ENCODE measurements around the gene EEPD1.

Gene EEPD1

DNA sequence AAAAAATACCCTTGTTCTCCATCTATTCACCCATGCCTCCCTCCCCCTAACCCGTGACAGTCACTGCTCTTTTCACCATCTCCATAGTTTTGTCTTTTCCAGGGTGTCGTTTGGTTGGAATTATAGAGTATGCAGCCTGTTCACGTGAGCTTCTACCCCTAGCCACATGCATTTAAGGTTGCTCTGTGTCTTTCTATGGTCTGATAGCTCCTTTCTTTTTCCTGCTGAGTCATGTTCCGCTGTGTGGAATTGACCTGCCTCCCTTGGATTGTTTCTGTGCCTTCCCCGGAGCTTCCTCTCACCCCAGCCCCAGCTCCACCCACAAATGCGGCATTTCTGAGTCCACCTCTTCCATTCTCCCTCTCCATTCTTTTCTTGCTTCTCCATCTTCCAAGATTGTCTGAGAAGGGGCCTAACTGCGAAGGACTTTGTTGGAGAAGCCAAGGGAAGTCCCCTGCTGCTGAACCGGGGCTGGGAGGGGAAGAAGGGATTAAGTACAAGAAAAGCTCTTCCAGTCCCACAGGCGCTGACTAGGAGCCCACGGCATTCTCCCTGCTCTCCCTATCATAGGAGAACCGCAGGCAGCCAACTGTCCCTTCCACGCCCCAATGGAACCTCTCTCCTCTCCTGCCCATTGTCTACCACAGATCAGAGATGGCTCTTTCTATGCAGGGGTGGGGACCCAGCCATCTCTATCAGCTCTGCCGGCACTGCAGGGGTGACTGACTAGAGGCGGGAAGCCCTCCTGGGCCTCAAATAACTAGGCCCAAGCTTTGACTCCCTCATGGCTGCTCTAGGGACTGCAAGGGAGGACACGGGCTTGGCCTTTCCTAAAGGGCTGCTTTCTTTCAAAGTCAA, 149.1 kb downstream of the EEPD1 start:
- DNase-seq (ENCODE audit: low read depth), result no peak
- H3K4me3 ChIP-seq (ENCODE audit: low read depth, low read length), result no peak overlapping the region
- in situ Hi-C loops (cut with HindIII; ENCODE audit: low sequenced_read_pairs), result loop anchor here (5.0 kb wide), 1 partner anchor 320 kb away; no protein-coding TSS in a partner anchor
- TF ChIP-seq, protein P1, sequence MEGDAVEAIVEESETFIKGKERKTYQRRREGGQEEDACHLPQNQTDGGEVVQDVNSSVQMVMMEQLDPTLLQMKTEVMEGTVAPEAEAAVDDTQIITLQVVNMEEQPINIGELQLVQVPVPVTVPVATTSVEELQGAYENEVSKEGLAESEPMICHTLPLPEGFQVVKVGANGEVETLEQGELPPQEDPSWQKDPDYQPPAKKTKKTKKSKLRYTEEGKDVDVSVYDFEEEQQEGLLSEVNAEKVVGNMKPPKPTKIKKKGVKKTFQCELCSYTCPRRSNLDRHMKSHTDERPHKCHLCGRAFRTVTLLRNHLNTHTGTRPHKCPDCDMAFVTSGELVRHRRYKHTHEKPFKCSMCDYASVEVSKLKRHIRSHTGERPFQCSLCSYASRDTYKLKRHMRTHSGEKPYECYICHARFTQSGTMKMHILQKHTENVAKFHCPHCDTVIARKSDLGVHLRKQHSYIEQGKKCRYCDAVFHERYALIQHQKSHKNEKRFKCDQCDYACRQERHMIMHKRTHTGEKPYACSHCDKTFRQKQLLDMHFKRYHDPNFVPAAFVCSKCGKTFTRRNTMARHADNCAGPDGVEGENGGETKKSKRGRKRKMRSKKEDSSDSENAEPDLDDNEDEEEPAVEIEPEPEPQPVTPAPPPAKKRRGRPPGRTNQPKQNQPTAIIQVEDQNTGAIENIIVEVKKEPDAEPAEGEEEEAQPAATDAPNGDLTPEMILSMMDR (IDR thresholded peaks at IDR 0.05; ENCODE audit: low read depth, low read length, missing control alignments), result no peak

DNA sequence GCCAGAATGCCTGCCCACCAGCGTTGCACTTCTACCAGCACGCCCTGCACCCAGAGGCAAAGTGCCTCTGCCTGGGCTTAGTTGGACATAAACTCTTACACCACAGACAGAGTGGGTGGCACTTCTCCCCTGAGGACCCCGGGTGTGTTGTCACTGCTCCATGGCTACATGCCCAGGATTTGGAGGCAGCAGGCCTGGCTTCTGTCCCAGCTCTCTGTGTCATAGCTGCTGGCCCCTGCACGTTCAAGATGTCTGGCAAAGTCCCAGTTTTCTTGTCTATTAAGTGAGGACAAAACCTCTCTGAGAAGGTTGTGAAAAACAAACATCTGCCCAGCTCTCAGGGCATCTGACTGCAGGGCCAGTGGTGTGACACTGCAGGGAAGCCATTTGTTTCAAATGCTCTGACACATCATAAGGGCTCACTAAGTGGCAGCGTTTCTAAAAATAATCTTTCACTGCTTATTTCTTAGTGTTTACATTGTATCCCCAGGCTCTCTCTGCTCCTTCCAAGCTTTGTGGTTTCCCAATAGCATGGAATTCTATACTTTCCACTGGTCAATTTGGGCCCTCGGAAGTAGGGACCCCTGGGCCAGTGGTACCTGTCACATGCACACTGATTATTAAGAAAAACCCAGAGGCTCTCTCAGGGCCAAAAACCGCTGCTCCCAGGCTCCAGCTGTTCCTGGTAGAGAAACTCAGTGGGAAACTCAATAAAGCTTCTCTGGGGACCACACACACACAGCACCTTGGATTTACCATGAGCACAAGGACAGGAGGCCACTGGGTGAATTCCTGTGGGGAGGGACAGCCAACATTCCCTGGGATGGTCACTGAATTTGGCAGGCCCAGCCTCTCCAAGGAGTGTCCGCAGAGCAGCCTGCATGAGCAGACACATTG, 150.4 kb downstream of the EEPD1 start:
- TF ChIP-seq, protein P1 (IDR thresholded peaks at IDR 0.05; ENCODE audit: low read depth, low read length, missing control alignments), result no peak
- in situ Hi-C loops (cut with HindIII; ENCODE audit: low sequenced_read_pairs), result loop anchor here (5.0 kb wide), 1 partner anchor 321 kb away; no protein-coding TSS in a partner anchor
- DNase-seq (ENCODE audit: low read depth), result peak; percentile 69

DNA sequence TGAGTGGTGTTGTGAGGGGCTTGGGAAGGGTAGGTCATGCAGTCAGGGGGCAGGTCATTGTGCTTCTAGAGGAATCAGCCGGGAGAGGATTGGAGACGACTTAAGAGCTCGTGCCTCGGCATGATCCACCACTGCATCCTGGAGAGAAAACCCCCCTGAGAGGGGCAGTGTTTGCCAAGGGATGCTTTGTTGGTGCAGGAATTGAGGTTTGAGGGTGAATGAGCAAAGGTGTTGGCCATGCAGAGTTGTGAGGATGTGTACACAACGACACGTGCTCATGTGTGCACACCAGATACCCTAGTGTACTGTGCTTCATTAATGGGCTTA, 151.0 kb downstream of the EEPD1 start:
- no peak for DNase-seq (ENCODE audit: low read depth)
- TF ChIP-seq, protein P1 (IDR thresholded peaks at IDR 0.05; ENCODE audit: low read depth, low read length, missing control alignments), result no peak
- in situ Hi-C loops (cut with HindIII; ENCODE audit: low sequenced_read_pairs), result loop anchor here (5.0 kb wide), 1 partner anchor 322 kb away; no protein-coding TSS in a partner anchor
- no peak overlapping the region for H3K4me3 ChIP-seq (ENCODE audit: low read depth, low read length)

More for the DNA sequence above, 150.4 kb downstream of the EEPD1 start:
- no peak overlapping the region for H3K4me3 ChIP-seq (ENCODE audit: low read depth, low read length)

DNA sequence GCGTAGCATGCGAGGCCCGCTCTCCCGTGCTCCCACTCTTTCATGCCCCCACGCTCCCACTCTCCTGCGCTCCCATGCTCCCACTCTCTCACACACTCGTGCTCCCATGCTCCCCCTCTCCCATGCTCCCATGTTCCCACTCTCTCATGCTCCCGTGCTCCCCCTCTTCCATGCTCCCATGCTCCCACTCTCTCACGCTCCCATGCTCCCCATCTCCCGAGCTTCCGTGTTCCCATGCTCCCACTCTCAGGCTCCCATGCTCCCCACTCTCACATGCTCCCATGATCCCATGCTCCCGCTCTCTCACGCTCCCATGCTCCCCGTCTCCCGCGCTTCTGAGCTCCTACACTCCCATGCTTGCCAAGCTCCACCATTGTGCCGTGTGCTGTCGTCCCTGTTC, 152.2 kb downstream of the EEPD1 start:
- TF ChIP-seq, protein P1 (IDR thresholded peaks at IDR 0.05; ENCODE audit: low read depth, low read length, missing control alignments), result no peak
- no peak for DNase-seq (ENCODE audit: low read depth)
- H3K4me3 ChIP-seq (ENCODE audit: low read depth, low read length), result no peak overlapping the region
- in situ Hi-C loops (cut with HindIII; ENCODE audit: low sequenced_read_pairs), result no loop called here

DNA sequence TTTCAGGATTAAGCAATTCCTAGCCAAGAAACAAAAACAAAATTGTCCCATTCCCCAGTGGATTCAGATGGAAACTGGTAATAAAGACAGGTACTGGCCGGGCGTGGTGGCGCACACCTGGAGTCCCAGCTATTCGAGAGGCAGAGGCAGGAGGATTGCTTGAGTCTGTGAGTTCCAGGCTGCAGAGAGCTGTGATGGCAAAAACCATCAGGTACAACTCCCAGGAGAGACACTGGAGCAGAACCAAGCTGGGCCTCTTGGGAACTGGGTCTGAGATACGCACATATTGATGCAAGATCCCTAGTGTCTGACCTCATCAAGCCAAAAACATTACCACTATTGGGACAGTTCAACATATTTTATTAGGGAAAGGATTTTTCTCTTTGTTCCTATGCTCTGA, 152.6 kb downstream of the EEPD1 start:
- no peak overlapping the region for H3K4me3 ChIP-seq (ENCODE audit: low read depth, low read length)
- TF ChIP-seq, protein P1 (IDR thresholded peaks at IDR 0.05; ENCODE audit: low read depth, low read length, missing control alignments), result no peak
- no peak for DNase-seq (ENCODE audit: low read depth)
- in situ Hi-C loops (cut with HindIII; ENCODE audit: low sequenced_read_pairs), result no loop called here

DNA sequence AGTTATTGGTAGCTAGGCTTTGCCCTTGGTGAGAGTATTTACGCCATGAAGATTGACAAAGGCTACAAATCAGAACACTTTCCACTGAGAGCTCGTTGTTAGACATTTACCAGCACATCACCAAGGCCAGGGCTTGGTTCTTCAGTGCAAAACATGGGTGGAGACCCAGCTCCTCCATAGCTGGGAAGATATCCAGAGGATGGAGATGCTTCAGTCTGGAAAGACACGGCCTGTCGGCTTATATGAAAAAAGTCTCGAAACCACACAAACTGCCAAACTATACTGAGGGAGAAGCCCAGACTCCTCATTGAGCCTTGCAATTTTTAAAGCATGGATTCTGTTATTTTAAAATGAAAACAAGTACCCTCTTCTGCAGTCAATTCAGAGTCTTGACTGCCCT, 153.2 kb downstream of the EEPD1 start:
- TF ChIP-seq, protein P1 (IDR thresholded peaks at IDR 0.05; ENCODE audit: low read depth, low read length, missing control alignments), result no peak
- no peak for DNase-seq (ENCODE audit: low read depth)
- in situ Hi-C loops (cut with HindIII; ENCODE audit: low sequenced_read_pairs), result no loop called here
- no peak overlapping the region for H3K4me3 ChIP-seq (ENCODE audit: low read depth, low read length)
